ENCODE data around the gene STK17A.
"Not testable (repeated sequence)": the region's sequence is repeated elsewhere in the genome, so short reads cannot be mapped to it uniquely, and the experiment has no call there.

Gene STK17A

GRCh38 chr7:43600056-43600455 is 17.1 kb downstream of the STK17A start:
- no peak for DNase-seq (ENCODE audit: low read depth)

GRCh38 chr7:43602256-43602655 is 19.3 kb downstream of the STK17A start:
- DNase-seq (ENCODE audit: low read depth), result no peak

- no peak for DNase-seq (ENCODE audit: low read depth)
Observed at GRCh38 chr7:43604251-43604650, 21.3 kb downstream of the STK17A start.

GRCh38 chr7:43609097-43609496 is 26.2 kb downstream of the STK17A start:
- DNase-seq (ENCODE audit: low read depth), result no peak

GRCh38 chr7:43612128-43612527 is 29.2 kb downstream of the STK17A start:
- DNase-seq (ENCODE audit: low read depth), result no peak

- no peak for DNase-seq (ENCODE audit: low read depth)
Observed at GRCh38 chr7:43612599-43613589, 30.0 kb downstream of the STK17A start.

GRCh38 chr7:43615558-43616145 is 32.7 kb downstream of the STK17A start:
- no peak for DNase-seq (ENCODE audit: low read depth)

- no peak for DNase-seq (ENCODE audit: low read depth)
Observed at GRCh38 chr7:43616977-43617376, 34.1 kb downstream of the STK17A start.

- no peak for DNase-seq (ENCODE audit: low read depth)
Observed at GRCh38 chr7:43618073-43618472, 35.2 kb downstream of the STK17A start.

- peak; percentile 28 for DNase-seq (ENCODE audit: low read depth)
Observed at GRCh38 chr7:43619213-43620012, 36.5 kb downstream of the STK17A start.

- DNase-seq (ENCODE audit: low read depth), result no peak
Observed at GRCh38 chr7:43621729-43622448, 39.0 kb downstream of the STK17A start.

GRCh38 chr7:43624156-43624555 is 41.2 kb downstream of the STK17A start:
- no peak for DNase-seq (ENCODE audit: low read depth)

- no peak for DNase-seq (ENCODE audit: low read depth)
Observed at GRCh38 chr7:43625453-43625852, 42.5 kb downstream of the STK17A start.

GRCh38 chr7:43625980-43626379 is 43.1 kb downstream of the STK17A start:
- DNase-seq (ENCODE audit: low read depth), result no peak

- DNase-seq (ENCODE audit: low read depth), result no peak
Observed at GRCh38 chr7:43626695-43627094, 43.8 kb downstream of the STK17A start.

GRCh38 chr7:43627798-43628197 is 44.9 kb downstream of the STK17A start:
- DNase-seq (ENCODE audit: low read depth), result not testable (repeated sequence)

- DNase-seq (ENCODE audit: low read depth), result no peak
Observed at GRCh38 chr7:43628431-43628830, 45.5 kb downstream of the STK17A start.

- DNase-seq (ENCODE audit: low read depth), result no peak
Observed at GRCh38 chr7:43629857-43630256, 46.9 kb downstream of the STK17A start.

GRCh38 chr7:43630482-43630881 is 47.6 kb downstream of the STK17A start:
- DNase-seq (ENCODE audit: low read depth), result no peak

GRCh38 chr7:43631559-43631958 is 48.7 kb downstream of the STK17A start:
- DNase-seq (ENCODE audit: low read depth), result no peak

- DNase-seq (ENCODE audit: low read depth), result no peak
Observed at GRCh38 chr7:43632746-43633145, 49.8 kb downstream of the STK17A start.

- DNase-seq (ENCODE audit: low read depth), result no peak
Observed at GRCh38 chr7:43634384-43634783, 51.5 kb downstream of the STK17A start.
